PC-3 (cell line): ENCODE results near the gene EIF4A3.

Experiments used
- CTCF ChIP-seq: fragments of 300-600 bp; sonication (generic); conservative IDR thresholded peaks from 2 replicates; pipeline ENCODE4 v1.5.1; 2017; ENCODE audit warnings: antibody characterized with exemption, low read depth, mild to moderate bottlenecking, low read length
- EZH2 ChIP-seq: fragments of 300-600 bp; sonication (generic); IDR thresholded peaks from one replicate; pipeline ENCODE4 v1.6.1; 2017; ENCODE audit warnings: antibody characterized with exemption, mild to moderate bottlenecking, low read length; ENCODE audit not compliant: unreplicated experiment
- EZH2phosphoT487 ChIP-seq: fragments of 300-600 bp; sonication (generic); IDR thresholded peaks from 2 replicates; pipeline ENCODE4 v1.6.1; 2018; ENCODE audit warnings: mild to moderate bottlenecking, antibody characterized with exemption, low read length, borderline replicate concordance

- TF ChIP-seq CTCF (no peak), EZH2 (no peak), EZH2phosphoT487 (no peak)
Measured at GRCh38 chr17:80086081-80086480, 60.8 kb downstream of the EIF4A3 start.
